ENCODE measurements around the gene PLCB1.

PLCB1 gene

DNA sequence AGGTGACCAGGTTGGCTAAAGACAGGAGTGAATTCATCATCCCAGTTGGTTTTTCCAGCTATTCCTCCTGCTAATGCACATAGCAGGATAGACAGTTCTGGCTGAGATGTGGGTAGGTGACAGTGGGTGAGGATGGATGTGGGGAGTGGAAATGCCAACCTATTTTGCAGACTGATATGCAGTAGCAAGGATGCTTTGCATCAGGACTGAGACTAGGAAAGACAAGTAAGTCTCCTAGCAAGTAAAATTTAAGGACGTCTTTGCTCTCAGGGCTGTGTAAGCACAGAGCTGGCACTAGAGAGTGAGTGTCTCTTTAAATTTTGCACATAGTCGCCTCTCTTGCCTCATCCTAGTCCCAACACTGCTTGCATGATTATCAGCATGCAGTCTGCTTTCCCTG lies 568.7 kb downstream of the PLCB1 start:
- Mint-ChIP-seq H3K27me3 (ENCODE audit: low read depth, poor library complexity) (no peaks in the 10 kb centered on the region), H3K27ac (no peak overlapping the region), H3K4me1 (no peaks in the 10 kb centered on the region), H3K9me3 (peaks cover 7% of the 10 kb centered on the region), H3K4me3 (no peak overlapping the region), H3K36me3 (ENCODE audit: low read depth) (peaks cover 24% of the 10 kb centered on the region)
- TF ChIP-seq, protein P1, sequence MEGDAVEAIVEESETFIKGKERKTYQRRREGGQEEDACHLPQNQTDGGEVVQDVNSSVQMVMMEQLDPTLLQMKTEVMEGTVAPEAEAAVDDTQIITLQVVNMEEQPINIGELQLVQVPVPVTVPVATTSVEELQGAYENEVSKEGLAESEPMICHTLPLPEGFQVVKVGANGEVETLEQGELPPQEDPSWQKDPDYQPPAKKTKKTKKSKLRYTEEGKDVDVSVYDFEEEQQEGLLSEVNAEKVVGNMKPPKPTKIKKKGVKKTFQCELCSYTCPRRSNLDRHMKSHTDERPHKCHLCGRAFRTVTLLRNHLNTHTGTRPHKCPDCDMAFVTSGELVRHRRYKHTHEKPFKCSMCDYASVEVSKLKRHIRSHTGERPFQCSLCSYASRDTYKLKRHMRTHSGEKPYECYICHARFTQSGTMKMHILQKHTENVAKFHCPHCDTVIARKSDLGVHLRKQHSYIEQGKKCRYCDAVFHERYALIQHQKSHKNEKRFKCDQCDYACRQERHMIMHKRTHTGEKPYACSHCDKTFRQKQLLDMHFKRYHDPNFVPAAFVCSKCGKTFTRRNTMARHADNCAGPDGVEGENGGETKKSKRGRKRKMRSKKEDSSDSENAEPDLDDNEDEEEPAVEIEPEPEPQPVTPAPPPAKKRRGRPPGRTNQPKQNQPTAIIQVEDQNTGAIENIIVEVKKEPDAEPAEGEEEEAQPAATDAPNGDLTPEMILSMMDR (IDR thresholded peaks at IDR 0.05), result no peak
- no peak for DNase-seq

DNA sequence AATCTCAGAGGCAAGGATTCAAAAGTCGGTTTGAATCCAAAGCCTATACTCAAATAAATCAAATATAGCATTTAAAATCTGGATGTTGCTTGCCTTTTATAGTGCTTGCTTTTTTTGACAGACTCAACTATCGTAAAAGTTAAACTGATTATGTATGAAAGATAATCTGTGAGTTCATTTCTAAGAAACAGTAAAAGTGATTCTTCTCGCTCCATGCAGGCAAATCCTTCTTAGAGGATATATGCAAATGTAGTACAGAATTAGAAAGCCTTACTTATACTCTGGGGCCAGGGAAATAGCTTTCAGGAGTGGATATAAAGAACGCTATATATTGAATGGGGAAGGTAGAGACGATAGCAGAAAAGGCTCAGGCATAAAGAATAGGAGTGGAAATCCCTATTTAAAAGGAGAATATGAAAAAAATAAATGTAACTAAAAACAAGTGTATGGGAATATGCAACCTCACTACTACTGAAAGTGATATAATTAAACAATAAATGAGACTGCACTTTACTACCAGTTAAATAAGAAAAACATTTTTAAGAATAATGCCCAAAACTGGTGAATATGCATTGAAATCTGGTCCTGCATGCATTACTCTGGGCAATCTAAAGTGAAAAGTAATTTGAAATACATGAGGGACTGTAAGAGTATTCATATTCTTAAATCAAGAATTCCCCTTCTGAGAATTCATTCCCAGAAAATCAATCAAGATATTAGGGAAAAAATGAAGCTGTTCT lies 575.1 kb downstream of the PLCB1 start:
- DNase-seq, result no peak
- peaks cover 41% of the 10 kb centered on the region for H3K36me3 Mint-ChIP-seq (ENCODE audit: low read depth)
- no peak overlapping the region for H3K27ac Mint-ChIP-seq
- TF ChIP-seq, protein P1 (IDR thresholded peaks at IDR 0.05), result no peak
- peaks cover 7% of the 10 kb centered on the region for H3K9me3 Mint-ChIP-seq
- H3K4me3 Mint-ChIP-seq, result no peak overlapping the region
- H3K4me1 Mint-ChIP-seq, result no peaks in the 10 kb centered on the region
- H3K27me3 Mint-ChIP-seq (ENCODE audit: low read depth, poor library complexity), result no peaks in the 10 kb centered on the region

DNA sequence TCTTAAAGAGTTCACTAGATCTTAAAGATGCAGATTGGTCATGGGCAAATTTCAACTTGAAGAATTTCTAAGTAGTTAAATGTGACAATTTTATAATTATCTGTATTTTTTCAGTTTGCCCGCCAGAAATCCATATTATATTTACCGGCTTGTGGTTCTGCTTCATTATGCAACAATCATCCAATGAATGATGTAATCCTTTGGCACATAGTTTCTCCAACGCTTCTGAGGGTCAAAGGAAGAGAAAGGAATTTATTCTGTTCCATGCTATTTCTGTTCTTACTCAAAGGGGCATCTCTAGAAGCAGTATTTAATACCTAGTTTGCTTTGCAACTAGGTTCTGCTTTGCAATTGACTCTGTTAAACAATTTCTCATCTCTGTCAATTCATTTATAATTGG lies 577.6 kb downstream of the PLCB1 start:
- peaks cover 43% of the 10 kb centered on the region for H3K36me3 Mint-ChIP-seq (ENCODE audit: low read depth)
- H3K27ac Mint-ChIP-seq, result no peak overlapping the region
- TF ChIP-seq, protein P1 (IDR thresholded peaks at IDR 0.05), result no peak
- no peak for DNase-seq
- H3K4me1 Mint-ChIP-seq, result no peaks in the 10 kb centered on the region
- H3K4me3 Mint-ChIP-seq, result no peak overlapping the region
- no peaks in the 10 kb centered on the region for H3K27me3 Mint-ChIP-seq (ENCODE audit: low read depth, poor library complexity)
- peaks cover 7% of the 10 kb centered on the region for H3K9me3 Mint-ChIP-seq

- no peaks in the 10 kb centered on the region for H3K9me3 Mint-ChIP-seq
- no peak for DNase-seq
- H3K36me3 Mint-ChIP-seq (ENCODE audit: low read depth), result peaks cover 31% of the 10 kb centered on the region
- H3K27me3 Mint-ChIP-seq (ENCODE audit: low read depth, poor library complexity), result no peaks in the 10 kb centered on the region
- peaks cover 4% of the 10 kb centered on the region for H3K4me1 Mint-ChIP-seq
- TF ChIP-seq, protein P1 (IDR thresholded peaks at IDR 0.05), result no peak
- H3K27ac Mint-ChIP-seq, result no peak overlapping the region
- H3K4me3 Mint-ChIP-seq, result no peak overlapping the region
These were observed 579.4 kb downstream of the PLCB1 start for GRCh38 chr20:8711501-8711900.

DNA sequence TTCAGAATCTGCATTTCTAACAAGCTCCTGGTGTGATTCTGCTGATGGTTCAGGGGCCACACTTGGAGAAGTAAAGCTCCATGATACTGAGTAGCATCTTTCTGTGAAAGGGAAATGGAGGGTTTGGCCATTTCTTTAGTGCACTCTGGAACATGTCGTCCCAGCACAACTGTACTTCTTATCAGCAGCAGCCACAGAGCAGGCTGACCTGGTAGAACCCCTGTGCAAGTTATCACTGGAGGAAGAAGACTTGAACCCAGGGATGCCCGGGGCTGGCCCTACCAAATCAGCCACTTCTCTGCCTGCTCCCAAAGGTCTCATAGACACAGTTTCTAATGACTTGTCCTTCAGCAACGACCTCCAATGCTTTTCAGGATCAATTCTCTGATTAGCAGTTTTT lies 582.1 kb downstream of the PLCB1 start:
- H3K4me1 Mint-ChIP-seq, result peaks cover 4% of the 10 kb centered on the region
- H3K4me3 Mint-ChIP-seq, result no peak overlapping the region
- H3K36me3 Mint-ChIP-seq (ENCODE audit: low read depth), result peaks cover 51% of the 10 kb centered on the region
- TF ChIP-seq, protein P1 (IDR thresholded peaks at IDR 0.05), result no peak
- no peaks in the 10 kb centered on the region for H3K27me3 Mint-ChIP-seq (ENCODE audit: low read depth, poor library complexity)
- H3K9me3 Mint-ChIP-seq, result no peaks in the 10 kb centered on the region
- no peak for DNase-seq
- no peak overlapping the region for H3K27ac Mint-ChIP-seq

- H3K9me3 Mint-ChIP-seq, result no peaks in the 10 kb centered on the region
- TF ChIP-seq, protein P1 (IDR thresholded peaks at IDR 0.05), result no peak
- no peak overlapping the region for H3K27ac Mint-ChIP-seq
- H3K4me1 Mint-ChIP-seq, result peaks cover 19% of the 10 kb centered on the region
- H3K36me3 Mint-ChIP-seq (ENCODE audit: low read depth), result peaks cover 27% of the 10 kb centered on the region
- no peaks in the 10 kb centered on the region for H3K27me3 Mint-ChIP-seq (ENCODE audit: low read depth, poor library complexity)
- DNase-seq, result no peak
- H3K4me3 Mint-ChIP-seq, result no peak overlapping the region
These were observed 586.2 kb downstream of the PLCB1 start for GRCh38 chr20:8718279-8718678.
